GM21529 (cell line): Measurements from ENCODE around the gene CNTN5.

Source experiments
- ATAC-seq: cut with Tn5 transposase; IDR thresholded peaks from one replicate; pipeline ENCODE4 v1.9.1; 2021; ENCODE audit not compliant: unreplicated experiment

CNTN5 gene

GRCh38 chr11:100011697-100012096 lies 990.9 kb downstream of the CNTN5 start:
- no peak for ATAC-seq

- no peak for ATAC-seq
These were observed 992.3 kb downstream of the CNTN5 start for GRCh38 chr11:100013011-100013410.

- ATAC-seq: no peak
These were observed 1011.2 kb downstream of the CNTN5 start for GRCh38 chr11:100031973-100032372.

- no peak for ATAC-seq
These were observed 1040.3 kb downstream of the CNTN5 start for GRCh38 chr11:100061006-100061405.

- ATAC-seq: no peak
These were observed 1045.7 kb downstream of the CNTN5 start for GRCh38 chr11:100066399-100066798.

GRCh38 chr11:100068116-100068515 lies 1047.4 kb downstream of the CNTN5 start:
- ATAC-seq: no peak

- ATAC-seq: no peak
These were observed 1051.4 kb downstream of the CNTN5 start for GRCh38 chr11:100072131-100072530.

- no peak for ATAC-seq
These were observed 1059.6 kb downstream of the CNTN5 start for GRCh38 chr11:100080381-100080780.

GRCh38 chr11:100080821-100081220 lies 1060.1 kb downstream of the CNTN5 start:
- no peak for ATAC-seq

- ATAC-seq: no peak
These were observed 1072.9 kb downstream of the CNTN5 start for GRCh38 chr11:100093698-100094097.

- no peak for ATAC-seq
These were observed 1073.5 kb downstream of the CNTN5 start for GRCh38 chr11:100094121-100094865.

GRCh38 chr11:100095809-100096208 lies 1075.1 kb downstream of the CNTN5 start:
- no peak for ATAC-seq

- no peak for ATAC-seq
These were observed 1077.8 kb downstream of the CNTN5 start for GRCh38 chr11:100098560-100098959.

- no peak for ATAC-seq
These were observed 1084.7 kb downstream of the CNTN5 start for GRCh38 chr11:100105255-100105981.

- no peak for ATAC-seq
These were observed 1085.2 kb downstream of the CNTN5 start for GRCh38 chr11:100105982-100106358.

- no peak for ATAC-seq
These were observed 1098.4 kb downstream of the CNTN5 start for GRCh38 chr11:100119176-100119575.

GRCh38 chr11:100133114-100133513 lies 1112.4 kb downstream of the CNTN5 start:
- no peak for ATAC-seq

- no peak for ATAC-seq
These were observed 1120.5 kb downstream of the CNTN5 start for GRCh38 chr11:100141201-100141600.

- no peak for ATAC-seq
These were observed 1131.2 kb downstream of the CNTN5 start for GRCh38 chr11:100151944-100152343.

GRCh38 chr11:100152766-100153165 lies 1132.0 kb downstream of the CNTN5 start:
- no peak for ATAC-seq

GRCh38 chr11:100163471-100163870 lies 1142.7 kb downstream of the CNTN5 start:
- no peak for ATAC-seq

GRCh38 chr11:100174881-100175280 lies 1154.1 kb downstream of the CNTN5 start:
- no peak for ATAC-seq
